ENCODE results near the gene INO80B. TPM values are rescaled to one million over a fixed set of nuclear protein-coding genes. Genes with fewer than 3 reads are reported as not detected.

INO80B gene
- total RNA-seq, 4 donors from 2014 or later: 28.5 to 63.3 (median 48.0) TPM

- intact Hi-C loops (cut with DNase I; ENCODE audit: low total_unique reads): no loop called here
- DNase-seq: no peak
- Histone ChIP-seq H3K36me3 (no peaks in the 10 kb centered on the region), H3K4me1 (no peaks in the 10 kb centered on the region), H3K9me3 (no peaks in the 10 kb centered on the region), H3K27ac (no peak overlapping the region), H3K27me3 (no peaks in the 10 kb centered on the region), H3K4me3 (no peak overlapping the region)
- no peak for TF ChIP-seq CTCF (IDR thresholded peaks at IDR 0.05)
Measured at GRCh38 chr2:74488643-74489481, 34.0 kb downstream of the INO80B start.

GRCh38 chr2:74489906-74490305 lies 35.0 kb downstream of the INO80B start:
- H3K36me3 ChIP-seq: no peaks in the 10 kb centered on the region
- no peak for DNase-seq
- intact Hi-C loops (cut with DNase I; ENCODE audit: low total_unique reads): no loop called here
- H3K4me1 ChIP-seq: no peaks in the 10 kb centered on the region
- no peak overlapping the region for H3K27ac ChIP-seq
- H3K4me3 ChIP-seq: no peak overlapping the region
- H3K27me3 ChIP-seq: no peaks in the 10 kb centered on the region
- TF ChIP-seq CTCF (IDR thresholded peaks at IDR 0.05): no peak
- no peak for TF ChIP-seq POLR2A (IDR thresholded peaks at IDR 0.05)
- H3K9me3 ChIP-seq: no peaks in the 10 kb centered on the region

- Histone ChIP-seq H3K27ac (no peak overlapping the region), H3K36me3 (no peaks in the 10 kb centered on the region), H3K4me3 (no peak overlapping the region), H3K9me3 (no peaks in the 10 kb centered on the region), H3K4me1 (no peaks in the 10 kb centered on the region), H3K27me3 (no peaks in the 10 kb centered on the region)
- DNase-seq: no peak
- TF ChIP-seq POLR2A (IDR thresholded peaks at IDR 0.05) (no peak), CTCF (IDR thresholded peaks at IDR 0.05) (no peak)
- intact Hi-C loops (cut with DNase I; ENCODE audit: low total_unique reads): no loop called here
Measured at GRCh38 chr2:74491648-74492544, 37.0 kb downstream of the INO80B start.

GRCh38 chr2:74493546-74493945 lies 38.7 kb downstream of the INO80B start:
- peaks cover 0 to 9% of the 10 kb centered on the region in 2 donors for H3K4me1 ChIP-seq
- H3K36me3 ChIP-seq: no peaks in the 10 kb centered on the region
- H3K27me3 ChIP-seq: peaks cover 0 to 9% of the 10 kb centered on the region in 2 donors
- intact Hi-C loops (cut with DNase I; ENCODE audit: low total_unique reads): no loop called here
- H3K4me3 ChIP-seq: no peak overlapping the region
- no peak for DNase-seq
- no peak for TF ChIP-seq POLR2A (IDR thresholded peaks at IDR 0.05)
- no peak for TF ChIP-seq CTCF (IDR thresholded peaks at IDR 0.05)
- no peaks in the 10 kb centered on the region for H3K9me3 ChIP-seq
- H3K27ac ChIP-seq: no peak overlapping the region

- no peak for DNase-seq
- Histone ChIP-seq H3K27ac (no peak overlapping the region), H3K27me3 (peaks cover 4 to 25% of the 10 kb centered on the region in 2 donors), H3K4me1 (peaks cover 0 to 15% of the 10 kb centered on the region in 2 donors), H3K4me3 (no peak overlapping the region), H3K9me3 (no peaks in the 10 kb centered on the region), H3K36me3 (no peaks in the 10 kb centered on the region)
- TF ChIP-seq POLR2A (IDR thresholded peaks at IDR 0.05): no peak
- no peak for TF ChIP-seq CTCF (IDR thresholded peaks at IDR 0.05)
- intact Hi-C loops (cut with DNase I; ENCODE audit: low total_unique reads): no loop called here
Measured at GRCh38 chr2:74495440-74495839, 40.6 kb downstream of the INO80B start.

All from uterus (tissue), 4 donors.